Epithelial cell of proximal tubule (primary cell): ENCODE measurements around the gene TMPRSS7. TPM values are rescaled to one million over a fixed set of nuclear protein-coding genes. Genes with fewer than 3 reads are reported as not detected.
"Not testable (repeated sequence)": the region's sequence is repeated elsewhere in the genome, so short reads cannot be mapped to it uniquely, and the experiment has no call there.

Source experiments
- DNase-seq: peaks from one replicate; pipeline ENCODE4 v3.0.0-alpha.2; 2011; ENCODE audit warnings: low read depth
- H3K4me3 ChIP-seq: 2 replicates; pipeline ENCODE4 v1.5.1; 2011; ENCODE audit warnings: low read depth, mild to moderate bottlenecking, low read length
- CTCF ChIP-seq: conservative IDR thresholded peaks from 2 replicates; pipeline ENCODE4 v1.5.1; 2012; ENCODE audit warnings: low read depth, mild to moderate bottlenecking, low read length
- total RNA-seq: library from RNA; depleted of rRNA; stranded (reverse); fragments of >200 nt; gene quantifications from 2 replicates; pipeline ENCODE4 v1.2.3, GENCODE V29; 2015

TMPRSS7 gene
- total RNA-seq, 1 donor from 2014 or later = not detected

DNA sequence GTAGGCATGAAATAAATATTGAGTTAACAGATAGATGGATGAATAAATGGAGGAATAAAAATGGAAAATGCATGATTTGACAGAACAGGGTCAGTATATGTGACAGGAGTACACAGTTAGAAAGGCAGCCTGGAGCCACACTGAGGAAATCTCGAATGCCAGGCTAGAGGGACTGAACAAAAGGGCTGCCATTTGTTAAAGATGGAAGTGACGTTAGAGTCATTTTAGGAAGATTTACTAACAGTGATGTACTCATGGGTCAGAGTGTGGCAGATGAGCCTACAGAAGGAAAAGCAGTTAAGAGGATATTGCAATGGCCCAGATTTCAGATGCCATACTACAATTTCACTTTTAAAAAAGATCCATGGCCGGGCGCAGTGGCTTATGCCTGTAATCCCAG lies 7.4 kb upstream of the TMPRSS7 start:
- TF ChIP-seq CTCF = no peak
- no peak overlapping the region for H3K4me3 ChIP-seq
- no peak for DNase-seq

DNA sequence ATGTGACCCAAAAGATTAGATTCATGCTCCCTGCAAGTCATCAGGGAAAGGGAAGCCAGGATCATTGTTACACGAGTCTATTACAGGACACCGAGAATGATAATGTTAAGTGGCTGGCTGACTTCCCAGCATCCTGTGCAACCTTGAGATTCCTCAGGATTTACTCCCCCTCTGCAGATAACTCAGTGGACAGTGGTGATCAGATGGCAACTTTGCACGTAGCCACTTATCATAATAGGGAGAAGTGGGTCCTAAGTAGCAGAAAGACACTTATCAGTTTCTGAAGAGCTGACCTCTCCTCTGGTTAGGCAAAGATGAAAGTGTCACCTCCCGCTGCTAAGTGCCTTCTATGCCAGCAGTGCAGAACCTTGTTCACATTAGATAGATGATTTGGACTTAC lies 6.7 kb upstream of the TMPRSS7 start:
- TF ChIP-seq CTCF = no peak

DNA sequence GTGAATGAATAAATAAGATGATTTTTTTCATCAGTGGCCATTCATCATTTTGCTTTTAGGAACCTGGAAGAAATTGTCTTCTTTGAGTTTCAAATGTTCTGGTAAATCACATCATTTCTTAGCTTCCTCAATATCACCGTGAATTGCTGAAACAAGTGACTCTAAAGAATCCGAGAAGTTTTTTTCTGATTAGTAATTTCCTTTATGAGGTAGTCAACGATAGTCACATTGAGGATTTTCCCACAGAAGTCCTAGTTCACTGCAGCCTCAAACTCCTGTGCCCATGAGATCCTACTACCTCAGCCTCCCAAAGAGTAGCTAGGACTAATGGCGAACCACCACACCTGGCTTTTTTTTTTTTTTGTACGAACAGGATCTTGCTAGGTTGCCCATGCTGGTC lies 3.6 kb upstream of the TMPRSS7 start:
- TF ChIP-seq CTCF = no peak
- no peak overlapping the region for H3K4me3 ChIP-seq
- no peak for DNase-seq

More for the DNA sequence above, 6.7 kb upstream of the TMPRSS7 start:
- DNase-seq = no peak
- H3K4me3 ChIP-seq = no peak overlapping the region

DNA sequence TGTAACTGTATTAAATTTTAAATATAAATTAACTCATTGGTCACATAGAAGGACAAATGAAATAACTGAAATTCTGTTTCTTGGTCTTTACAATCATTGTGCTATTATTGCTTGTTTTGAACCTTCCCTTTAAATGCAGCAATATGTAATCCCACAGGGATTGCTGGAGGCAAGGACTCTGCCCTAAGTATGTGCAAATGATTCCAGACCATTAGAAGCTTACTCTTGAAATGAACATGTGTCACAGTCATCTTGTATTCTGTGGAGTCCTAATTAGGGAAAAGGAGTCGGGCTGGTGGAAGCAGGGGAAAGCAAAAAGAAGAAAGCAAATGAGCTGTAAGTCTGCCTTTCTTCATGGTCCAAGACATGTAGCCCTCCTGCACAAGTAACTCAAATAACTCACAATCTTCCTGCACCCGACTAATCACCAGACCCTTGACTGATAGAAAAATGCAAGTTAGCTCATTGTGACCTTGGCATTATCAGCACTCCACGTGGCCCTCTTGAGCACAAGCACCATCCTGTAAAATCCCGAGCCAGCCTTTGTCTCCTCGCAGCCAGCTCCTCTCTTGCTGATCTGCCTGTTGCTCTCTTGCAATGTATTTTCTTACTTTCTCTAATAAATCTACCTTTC lies 2.3 kb upstream of the TMPRSS7 start:
- H3K4me3 ChIP-seq = no peak overlapping the region
- no peak for DNase-seq
- TF ChIP-seq CTCF = no peak

- no peak for DNase-seq
- TF ChIP-seq CTCF = no peak
- no peak overlapping the region for H3K4me3 ChIP-seq
Measured at GRCh38 chr3:112035241-112035640, 705 bp downstream of the TMPRSS7 start.

DNA sequence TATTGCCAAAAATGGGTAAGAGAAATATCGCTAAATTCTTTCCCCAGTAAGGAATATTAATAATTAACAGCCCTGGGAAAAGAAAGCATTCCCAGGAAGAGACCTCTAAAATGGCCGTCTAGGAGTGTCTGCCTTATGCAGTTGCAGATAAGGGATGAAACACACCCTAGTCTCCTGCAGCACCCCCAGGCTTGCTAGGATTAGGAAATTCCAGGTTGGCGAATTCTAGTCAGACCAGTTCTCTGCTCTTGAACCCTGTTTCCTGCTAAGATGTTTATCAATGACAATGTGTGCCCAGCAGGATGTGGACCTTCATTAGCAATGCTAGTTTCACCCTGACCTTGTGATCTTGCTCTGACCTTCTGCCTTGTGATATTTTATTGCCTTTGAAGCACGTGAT lies 2.7 kb downstream of the TMPRSS7 start:
- DNase-seq, H3K4me3 ChIP-seq: not testable (repeated sequence)

GRCh38 chr3:112038863-112039262 lies 4.3 kb downstream of the TMPRSS7 start:
- no peak for TF ChIP-seq CTCF
- no peak overlapping the region for H3K4me3 ChIP-seq
- no peak for DNase-seq

GRCh38 chr3:112041321-112041720 lies 6.8 kb downstream of the TMPRSS7 start:
- TF ChIP-seq CTCF = no peak
- no peak overlapping the region for H3K4me3 ChIP-seq
- DNase-seq = no peak
